Suprapubic skin (tissue), 4 donors: ENCODE results near the gene EDAR.

Experiments used
- CTCF ChIP-seq, 2 donors: fragments of 200-600 bp in 1 of 2; fragments of 450-650 bp in 1 of 2; sonication (generic) in 1 of 2; IDR thresholded peaks; one replicate each; pipeline ENCODE4 v1.5.1; 2016 to 2019; ENCODE audit warnings: antibody characterized with exemption in 2 of 2, mild to moderate bottlenecking in 1 of 2, moderate library complexity in 1 of 2
- EP300 ChIP-seq: sonication (generic); formaldehyde crosslinking; IDR thresholded peaks from one replicate; pipeline ENCODE4 v1.6.1; 2017; ENCODE audit warnings: antibody characterized with exemption
- POLR2AphosphoS5 ChIP-seq, 3 donors: sonication (generic); formaldehyde crosslinking; IDR thresholded peaks; one replicate each; pipeline ENCODE4 v1.6.1; 2017; ENCODE audit warnings: antibody characterized with exemption in 3 of 3

DNA sequence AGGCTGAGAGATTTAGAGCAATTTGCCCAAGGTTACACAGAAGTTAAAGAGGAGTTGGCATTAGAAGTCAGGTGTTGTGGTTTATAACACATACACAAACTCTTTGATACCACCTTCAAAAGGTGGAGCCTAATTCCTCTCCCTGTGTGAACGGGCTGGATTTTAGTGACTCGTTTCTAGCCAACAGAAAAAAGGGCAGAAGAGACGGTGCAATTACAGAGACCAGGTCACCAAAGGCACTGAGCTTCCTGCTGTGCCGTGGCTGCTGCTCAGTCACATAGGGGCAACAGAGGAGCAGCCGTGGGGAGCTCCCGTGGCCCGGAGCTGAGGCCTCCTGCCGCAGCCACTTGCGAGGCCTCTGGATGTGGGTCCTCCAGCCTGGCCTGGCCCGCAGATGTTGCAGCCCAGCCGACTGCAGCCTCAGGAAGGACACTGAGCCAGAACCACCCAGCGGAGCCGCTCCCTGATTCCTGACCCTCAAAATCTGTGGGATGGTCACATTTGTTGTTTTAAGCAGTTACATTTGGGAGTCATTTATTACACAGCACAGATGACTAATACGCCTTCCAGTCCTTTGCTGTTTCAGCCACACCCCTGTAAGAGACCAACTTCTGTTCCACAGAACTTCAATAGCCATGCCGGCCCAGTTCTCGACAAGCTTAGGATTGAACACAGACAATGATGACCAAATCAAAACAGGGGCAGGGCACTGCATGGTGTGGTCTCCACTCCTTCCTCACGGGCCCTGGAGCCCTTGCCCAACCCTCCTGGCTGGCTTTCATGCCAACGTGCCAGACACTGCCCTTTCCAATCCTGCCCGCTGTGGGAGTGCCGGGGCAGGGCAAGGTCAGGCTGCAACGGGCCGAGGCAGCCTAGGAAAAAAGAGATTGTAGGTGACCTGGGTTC is 17.1 kb downstream of the EDAR start:
- TF ChIP-seq CTCF (IDR thresholded peaks at IDR 0.05) (no peak), EP300 (no peak), POLR2AphosphoS5 (IDR thresholded peaks at IDR 0.05) (peak in 1 of 3 donors; percentile 28)
